Measurements from ENCODE around the gene ARMC9.

The ARMC9 gene

DNA sequence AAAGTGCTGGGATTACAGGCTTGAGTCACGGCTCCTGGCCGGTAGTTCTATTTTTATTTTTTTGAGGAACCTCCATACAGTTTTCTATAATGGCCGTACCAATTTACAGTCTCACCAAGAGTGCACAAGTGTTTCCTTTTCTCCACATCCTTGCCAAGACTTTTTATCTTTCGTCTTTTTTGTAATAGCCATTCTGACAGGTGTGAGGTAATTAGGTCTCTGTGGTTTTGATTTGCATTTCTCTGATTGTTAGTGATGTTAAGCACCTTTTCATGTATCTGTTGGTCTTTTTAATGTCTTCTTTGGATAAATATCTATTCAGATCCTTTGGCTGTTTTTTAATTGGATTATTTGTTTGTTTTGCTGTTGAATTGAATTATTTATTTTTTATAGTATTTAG is 9.3 kb downstream of the ARMC9 start:
- no peak for DNase-seq

- no peak for DNase-seq
Observed at GRCh38 chr2:231210782-231211181, 12.4 kb downstream of the ARMC9 start.

DNA sequence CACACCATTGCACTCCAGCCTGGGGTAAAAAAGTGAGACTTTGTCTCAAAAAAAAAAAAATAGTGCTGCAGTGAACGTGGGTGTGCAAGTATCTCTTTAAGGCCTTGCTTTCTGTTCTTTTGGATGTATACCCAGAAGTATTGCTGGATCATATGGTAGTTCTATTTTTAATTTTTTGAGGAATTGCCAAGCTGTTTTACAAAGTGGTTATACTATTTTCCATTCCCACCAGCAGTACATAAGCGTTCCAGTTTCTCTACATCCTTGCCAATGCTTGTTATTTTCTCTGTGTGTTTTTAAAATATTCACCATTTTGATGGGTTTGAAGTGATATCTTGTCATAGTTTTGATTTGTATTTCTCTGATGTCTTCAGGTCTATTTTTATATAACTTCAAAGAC is 13.1 kb downstream of the ARMC9 start:
- no peak for DNase-seq

DNA sequence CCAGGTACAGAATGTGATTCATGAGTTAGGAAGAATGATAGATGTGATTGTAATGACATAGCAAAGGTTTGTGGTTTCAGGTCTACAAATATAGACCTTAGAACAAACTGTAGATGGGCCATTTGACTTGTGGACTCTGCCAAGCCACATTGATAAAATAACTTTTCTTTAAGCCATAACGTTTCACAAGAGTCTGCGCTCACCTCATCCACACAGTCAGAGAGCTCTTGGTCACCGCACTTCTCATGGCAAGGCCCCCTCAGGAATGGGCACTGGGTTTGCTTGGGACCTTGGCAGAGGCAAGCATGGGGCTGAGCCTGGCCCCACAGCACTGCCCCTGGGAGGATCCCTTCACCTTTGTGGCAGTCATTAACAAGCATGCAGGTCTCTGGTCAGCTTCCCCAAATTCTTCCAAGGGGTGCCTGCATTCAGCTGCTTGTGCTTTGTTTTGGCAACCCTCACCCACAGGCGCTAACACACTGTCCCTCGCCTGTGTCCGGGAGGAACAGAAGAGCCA is 14.0 kb downstream of the ARMC9 start:
- DNase-seq = no peak

- no peak for DNase-seq
Observed at GRCh38 chr2:231213931-231214642, 15.7 kb downstream of the ARMC9 start.

DNA sequence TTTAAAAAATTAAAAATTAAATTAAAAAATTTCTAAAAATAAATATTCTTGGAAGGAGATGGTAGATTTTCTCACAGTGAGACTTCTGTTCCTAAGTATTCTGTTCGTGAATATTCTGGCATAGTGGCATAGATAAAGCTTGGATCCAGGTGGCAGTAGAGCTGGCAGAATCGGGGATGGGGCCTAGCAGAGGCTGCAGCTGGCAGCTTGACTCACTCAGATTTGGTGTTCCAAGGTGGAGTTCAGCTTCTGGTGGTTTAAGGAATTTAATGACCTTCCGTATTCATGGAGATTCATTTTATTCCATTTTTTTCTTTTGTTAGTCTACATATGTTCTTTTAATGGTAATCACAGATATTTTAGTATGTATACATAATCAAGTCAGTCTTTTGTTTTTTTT is 19.9 kb downstream of the ARMC9 start:
- DNase-seq = no peak

- no peak for DNase-seq
Observed at GRCh38 chr2:231219289-231219688, 20.9 kb downstream of the ARMC9 start.

DNA sequence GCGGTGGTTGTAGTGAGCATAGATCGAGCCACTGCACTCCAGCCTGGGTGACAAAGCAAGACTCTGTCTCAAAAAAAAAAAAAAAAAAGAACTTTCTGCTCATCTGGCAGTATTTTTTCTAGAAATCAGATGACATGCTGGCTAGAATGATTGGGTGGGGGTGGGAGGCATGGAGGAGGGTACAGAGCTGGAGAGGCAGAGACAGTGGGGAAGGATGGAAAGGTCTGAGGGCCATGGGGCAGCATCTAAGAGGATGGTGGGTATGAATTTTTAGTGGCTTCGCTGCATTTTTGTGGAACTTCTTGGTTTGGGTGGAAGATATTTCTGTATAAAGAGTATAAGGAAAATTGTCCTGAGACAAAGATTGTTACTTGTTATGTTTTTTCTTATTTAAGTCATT is 23.3 kb downstream of the ARMC9 start:
- DNase-seq = no peak

GRCh38 chr2:231222318-231223000 is 24.0 kb downstream of the ARMC9 start:
- DNase-seq = no peak

- no peak for DNase-seq
Observed at GRCh38 chr2:231223001-231223375, 24.6 kb downstream of the ARMC9 start.

DNA sequence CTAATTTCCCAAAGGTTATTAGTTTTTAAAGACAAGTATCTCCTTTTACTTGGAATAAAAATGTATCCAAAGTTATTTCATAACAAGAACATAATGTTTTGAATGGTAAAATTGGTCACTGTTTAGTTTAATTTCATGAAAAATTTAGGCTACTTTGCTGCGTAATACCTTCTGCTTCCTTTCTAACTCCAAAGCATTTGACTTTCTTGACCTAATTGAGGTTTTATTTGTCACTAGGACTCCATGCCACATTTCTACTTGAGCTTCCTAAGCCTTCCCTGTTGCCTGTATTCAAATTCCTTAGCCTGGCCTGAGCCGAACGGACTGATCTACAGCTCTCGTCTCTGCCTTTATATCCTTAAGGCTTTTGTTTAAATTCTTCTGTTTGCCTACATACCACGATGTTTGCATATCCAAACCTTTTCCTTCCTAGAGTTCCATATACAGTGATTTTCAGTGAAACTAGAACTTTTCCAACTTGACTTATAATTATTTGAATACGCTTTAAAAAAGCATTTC is 25.1 kb downstream of the ARMC9 start:
- no peak for DNase-seq

- DNase-seq = peak; percentile 81
Observed at GRCh38 chr2:231227310-231228162, 29.1 kb downstream of the ARMC9 start.

DNA sequence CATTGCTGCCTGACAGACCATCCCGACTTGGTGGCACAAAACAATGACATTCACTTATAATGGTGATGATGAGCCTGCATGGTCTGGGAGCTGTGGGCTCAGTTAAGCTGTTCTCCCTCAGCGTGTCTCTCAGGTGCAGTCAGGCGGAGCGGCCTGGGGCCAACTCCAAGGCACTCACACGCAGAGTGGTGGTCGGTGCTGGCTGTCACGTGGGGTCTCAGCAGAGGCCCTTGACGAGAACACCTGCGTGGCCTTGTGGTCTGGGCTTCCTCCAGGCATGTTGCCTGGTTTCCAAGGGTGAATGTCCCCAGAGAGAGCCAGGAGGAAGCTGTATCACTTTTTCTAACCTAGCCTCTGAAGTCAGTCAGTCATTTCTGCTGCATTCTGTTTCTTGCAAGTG is 29.8 kb downstream of the ARMC9 start:
- no peak for DNase-seq

DNA sequence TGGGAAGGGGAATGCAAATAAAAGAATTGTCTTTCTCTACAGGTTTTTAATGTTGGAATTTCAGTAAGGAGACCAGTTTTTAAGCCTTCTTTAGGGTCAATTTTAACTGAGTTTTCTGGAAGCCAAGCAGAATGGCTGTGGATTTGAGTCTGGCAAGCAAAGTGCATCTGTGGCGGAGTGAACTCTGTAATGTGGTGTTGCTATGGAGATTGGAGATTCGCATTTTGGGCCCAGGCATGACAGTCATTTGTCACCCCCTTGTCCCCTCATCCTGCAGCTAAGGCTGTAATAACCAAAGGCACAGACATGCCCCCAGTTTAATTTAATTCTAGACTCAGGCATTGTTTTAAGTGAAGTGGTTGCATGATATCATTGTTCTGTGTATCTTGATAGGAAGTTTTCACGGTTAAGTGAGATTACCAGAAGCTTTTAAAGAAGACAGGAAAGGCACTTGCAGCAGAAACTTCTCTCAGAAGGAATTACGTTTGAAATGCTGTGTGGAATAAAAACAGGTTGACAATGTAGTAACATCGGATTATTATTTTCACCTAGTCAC is 30.6 kb downstream of the ARMC9 start:
- DNase-seq = no peak

- no peak for DNase-seq
Observed at GRCh38 chr2:231235217-231235616, 36.8 kb downstream of the ARMC9 start.

DNA sequence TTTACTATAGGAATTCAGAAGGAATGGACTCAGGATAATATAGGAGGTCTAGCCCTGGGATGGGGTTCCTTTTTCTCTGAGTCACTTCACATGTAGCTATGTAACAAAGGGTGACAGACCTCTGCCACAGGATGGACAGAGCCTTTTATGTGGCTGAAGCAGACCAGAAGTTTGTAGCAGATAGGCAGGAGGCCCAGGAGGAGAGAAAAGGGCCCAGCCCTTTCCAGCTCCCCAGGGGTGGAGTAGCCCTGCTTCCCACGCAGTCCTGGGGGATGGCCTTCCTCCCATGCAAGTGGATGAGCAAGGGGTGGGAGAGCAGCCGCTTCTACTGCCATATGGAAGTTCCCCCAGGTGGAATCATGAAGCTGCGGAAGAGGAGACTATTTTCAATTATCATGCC is 40.3 kb downstream of the ARMC9 start:
- no peak for DNase-seq

GRCh38 chr2:231239751-231240150 is 41.3 kb downstream of the ARMC9 start:
- no peak for DNase-seq

DNA sequence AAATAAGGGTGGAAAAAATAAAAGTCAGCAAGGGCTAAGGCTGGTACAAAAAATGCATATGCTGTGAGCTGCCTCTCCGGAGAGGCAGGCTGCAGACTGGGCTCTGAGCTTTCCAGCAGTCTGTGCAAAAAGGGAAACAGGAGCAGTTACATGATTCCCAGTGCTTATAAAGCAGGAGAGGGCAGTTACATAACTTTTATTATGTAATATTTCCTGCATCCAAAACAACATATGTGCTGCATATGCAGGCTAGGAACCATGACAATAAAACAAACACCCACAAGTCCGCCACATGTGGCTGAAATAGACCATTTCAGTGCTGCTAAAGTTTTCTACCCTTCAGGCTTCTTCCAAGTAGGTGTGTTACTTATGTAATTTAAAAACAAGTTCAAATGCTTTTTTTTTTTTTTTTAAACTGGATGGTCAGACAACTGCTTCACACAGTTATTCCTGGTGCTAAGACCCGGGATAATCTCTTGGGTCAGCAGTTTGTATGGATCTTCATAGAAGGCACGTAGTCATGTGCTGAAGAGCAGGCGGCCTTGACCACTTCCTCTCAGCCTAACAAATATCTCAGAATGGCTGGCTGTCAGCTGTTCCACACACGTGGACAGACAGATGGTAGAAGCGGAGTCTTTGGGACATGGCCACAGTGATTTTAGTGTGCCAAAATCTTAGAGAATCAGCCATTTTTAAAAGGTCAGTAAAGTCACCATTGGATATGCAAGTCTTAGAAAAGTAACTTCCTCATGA is 43.5 kb downstream of the ARMC9 start:
- DNase-seq = peak; percentile 37

- DNase-seq = no peak
Observed at GRCh38 chr2:231243866-231244265, 45.4 kb downstream of the ARMC9 start.

DNA sequence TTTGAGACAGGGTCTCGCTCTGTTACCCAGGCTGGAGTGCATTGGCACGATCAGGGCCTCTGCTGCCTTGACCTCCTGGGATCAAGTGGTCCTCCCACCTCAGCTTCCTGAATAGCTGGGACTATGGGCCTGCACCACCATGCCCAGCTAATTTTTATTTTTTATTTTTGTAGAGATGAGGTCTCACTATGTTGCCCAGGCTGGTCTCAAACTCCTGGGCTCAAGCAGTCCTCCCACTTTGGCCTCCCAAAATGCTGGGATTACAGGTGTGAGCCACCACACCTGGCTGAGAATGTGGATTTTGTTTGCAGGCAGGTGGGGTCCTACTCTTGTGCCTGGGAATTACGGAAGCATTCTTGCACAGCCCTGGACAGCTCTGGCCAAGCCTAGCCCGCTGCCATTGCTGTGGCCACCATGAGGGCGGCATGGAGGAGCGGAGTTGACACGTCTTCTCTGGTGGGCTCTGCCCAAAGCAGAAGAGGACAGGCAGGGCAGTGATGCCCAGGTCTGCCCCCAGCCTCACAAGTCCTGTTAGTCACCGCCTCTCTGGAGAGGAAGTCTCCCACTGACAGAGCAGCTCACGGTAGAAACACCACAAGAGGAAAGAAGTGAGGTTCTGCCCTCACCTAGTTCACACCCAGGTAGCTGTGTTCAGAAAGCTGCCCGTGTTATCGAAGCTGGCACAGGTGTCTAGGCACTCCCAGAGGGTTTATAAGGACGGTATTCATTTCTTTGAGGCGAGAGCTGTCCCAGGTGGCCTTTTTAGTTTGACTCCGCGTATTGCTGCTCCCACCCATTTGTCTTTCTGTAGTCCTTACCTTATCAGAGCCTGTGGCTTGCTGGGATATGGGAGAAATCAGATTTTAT is 46.2 kb downstream of the ARMC9 start:
- DNase-seq = no peak
